ENCODE data around the gene ZNF70. TPM values are rescaled to one million over a fixed set of nuclear protein-coding genes. Genes with fewer than 3 reads are reported as not detected.

Gene ZNF70
- total RNA-seq, 1 donor from 2014 or later = 11.2 TPM

- intact Hi-C loops (cut with DNase I) = no loop called here
- DNase-seq (ENCODE audit: low spot score) (no peak), ATAC-seq (no peak)
Observed at GRCh38 chr22:23780146-23780748, 29.3 kb upstream of the ZNF70 start.

- ATAC-seq (no peak), DNase-seq (ENCODE audit: low spot score) (no peak)
- intact Hi-C loops (cut with DNase I) = loop anchor here (5.0 kb wide), 1 partner anchor 58 kb away; the partner anchor contains the start of gene DERL3
Observed at GRCh38 chr22:23779731-23780130, 28.8 kb upstream of the ZNF70 start.

DNA sequence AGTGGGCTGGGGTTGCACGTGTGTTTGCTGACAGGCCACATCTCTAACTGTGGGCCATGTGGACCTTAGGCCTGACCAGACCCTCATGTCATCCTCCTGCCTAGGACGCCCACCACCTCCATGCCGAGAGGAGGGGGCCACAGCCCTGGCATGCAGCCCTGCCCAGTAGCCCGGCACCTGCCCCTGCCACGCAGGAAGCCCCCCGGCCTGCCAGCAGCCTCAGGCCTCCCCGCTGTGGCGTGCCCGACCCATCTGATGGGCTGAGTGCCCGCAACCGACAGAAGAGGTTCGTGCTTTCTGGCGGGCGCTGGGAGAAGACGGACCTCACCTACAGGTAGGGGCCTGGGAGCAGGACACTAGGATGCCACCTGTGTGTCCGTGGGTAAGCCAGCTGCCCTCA lies 28.2 kb upstream of the ZNF70 start:
- DNase-seq (ENCODE audit: low spot score) (no peak), ATAC-seq (no peak)
- intact Hi-C loops (cut with DNase I) = loop anchor here (5.0 kb wide), 1 partner anchor 58 kb away; the partner anchor contains the start of gene DERL3

- intact Hi-C loops (cut with DNase I) = loop anchor here (5.0 kb wide), 1 partner anchor 59 kb away; the partner anchor contains the start of gene DERL3
Observed at GRCh38 chr22:23778577-23778900, 27.6 kb upstream of the ZNF70 start.

GRCh38 chr22:23777776-23778576 lies 27.1 kb upstream of the ZNF70 start:
- no peak for ATAC-seq
- DNase-seq (ENCODE audit: low spot score) = no peak
- intact Hi-C loops (cut with DNase I) = loop anchor here (5.0 kb wide), 1 partner anchor 59 kb away; the partner anchor contains the start of gene DERL3

More at GRCh38 chr22:23778577-23778900, 27.6 kb upstream of the ZNF70 start:
- no peak for ATAC-seq
- no peak for DNase-seq (ENCODE audit: low spot score)

GRCh38 chr22:23775779-23776375 lies 25.0 kb upstream of the ZNF70 start:
- DNase-seq (ENCODE audit: low spot score) (no peak), ATAC-seq (no peak)
- intact Hi-C loops (cut with DNase I) = loop anchor here (5.0 kb wide), 1 partner anchor 61 kb away; the partner anchor contains the start of gene DERL3

- DNase-seq (ENCODE audit: low spot score) = no peak
- peak; percentile 44 for ATAC-seq
- intact Hi-C loops (cut with DNase I) = loop anchor here (5.0 kb wide), 1 partner anchor 62 kb away; the partner anchor contains the start of gene DERL3
Observed at GRCh38 chr22:23774922-23775436, 24.1 kb upstream of the ZNF70 start.

DNA sequence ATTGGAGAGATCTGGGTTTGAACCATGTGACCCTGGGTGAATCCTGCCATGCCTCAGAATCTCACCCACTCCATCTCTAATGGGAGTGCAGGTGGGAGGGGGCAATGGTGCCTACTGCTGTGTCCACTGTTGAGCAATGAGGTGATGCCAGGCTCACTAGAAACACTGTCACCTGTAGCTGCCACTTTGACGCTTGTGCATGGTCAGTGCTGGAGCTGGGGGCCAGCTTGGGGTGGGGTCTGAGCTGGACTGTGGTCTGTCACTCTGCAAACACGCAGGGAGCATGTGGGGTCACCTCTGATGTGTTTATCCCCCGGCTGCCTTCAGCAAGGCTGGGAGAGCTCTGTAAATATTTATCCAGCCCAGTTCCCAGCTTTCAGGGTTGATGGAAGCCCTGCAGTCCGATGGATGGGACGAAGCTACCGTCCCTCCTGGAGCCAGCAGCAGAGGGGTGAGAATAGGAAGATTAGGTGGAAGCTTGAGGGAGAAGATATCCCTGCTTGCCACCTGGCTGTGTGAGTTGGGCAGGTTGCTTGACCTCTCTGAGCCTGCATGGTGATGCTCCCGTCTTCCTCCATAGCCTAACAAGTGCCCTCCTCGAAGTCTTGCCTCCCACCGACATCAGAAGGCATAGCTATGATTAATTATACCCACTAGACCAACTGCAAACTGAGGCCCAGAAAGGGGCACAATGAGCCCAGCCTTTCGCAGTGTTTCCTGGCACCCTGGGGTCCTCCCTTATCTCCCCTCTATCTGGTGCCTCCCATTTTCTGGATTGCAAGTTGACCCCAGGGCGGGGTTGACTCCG lies 23.4 kb upstream of the ZNF70 start:
- no peak for DNase-seq (ENCODE audit: low spot score)
- intact Hi-C loops (cut with DNase I) = no loop called here

GRCh38 chr22:23773483-23774113 lies 22.7 kb upstream of the ZNF70 start:
- DNase-seq (ENCODE audit: low spot score) = no peak
- intact Hi-C loops (cut with DNase I) = no loop called here
- ATAC-seq = peak; percentile 18

More for the DNA sequence above, 23.4 kb upstream of the ZNF70 start:
- ATAC-seq = no peak

DNA sequence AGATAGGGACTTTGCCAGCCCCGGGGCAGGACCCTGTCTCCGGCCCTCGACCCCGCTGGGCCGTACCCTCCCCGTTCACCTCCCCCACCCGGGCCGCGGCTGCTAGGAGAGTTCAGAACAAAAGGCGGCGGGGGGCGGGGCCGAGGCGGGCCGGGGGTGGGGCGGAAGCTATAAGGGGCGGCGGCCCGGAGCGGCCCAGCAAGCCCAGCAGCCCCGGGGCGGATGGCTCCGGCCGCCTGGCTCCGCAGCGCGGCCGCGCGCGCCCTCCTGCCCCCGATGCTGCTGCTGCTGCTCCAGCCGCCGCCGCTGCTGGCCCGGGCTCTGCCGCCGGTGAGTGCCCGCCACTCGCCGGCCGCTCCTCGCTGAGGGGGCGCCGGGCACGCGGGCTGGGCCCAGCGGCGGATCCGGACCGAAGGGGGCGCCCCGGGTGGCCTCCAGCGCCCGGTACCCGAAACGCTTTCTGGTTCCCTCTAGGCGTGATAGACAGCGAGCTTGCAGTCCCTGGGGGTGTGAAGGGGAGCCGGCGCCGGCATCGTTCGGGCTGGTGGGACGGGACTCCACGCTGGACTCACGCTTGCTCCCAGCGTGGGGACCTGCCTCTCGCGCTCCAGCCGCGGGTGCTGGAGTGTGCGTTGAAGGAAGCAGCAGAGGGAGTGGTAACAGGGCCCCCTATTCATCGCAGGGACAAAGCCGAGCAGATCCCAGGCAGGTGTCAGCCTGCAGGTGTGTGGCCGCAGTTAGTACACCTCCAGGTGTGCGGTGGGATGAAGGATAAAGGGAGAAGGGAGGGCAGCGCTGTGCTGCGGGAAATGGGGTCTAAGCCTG lies 21.9 kb upstream of the ZNF70 start, which contains the start of gene MMP11:
Gene MMP11 (plus strand): TSS at position 201 of the 825 bp plus-strand sequence. CDS start 22 bp downstream, at position 223.
- ATAC-seq (peak; percentile 33), DNase-seq (ENCODE audit: low spot score) (peak; percentile 83)
- intact Hi-C loops (cut with DNase I) = no loop called here

DNA sequence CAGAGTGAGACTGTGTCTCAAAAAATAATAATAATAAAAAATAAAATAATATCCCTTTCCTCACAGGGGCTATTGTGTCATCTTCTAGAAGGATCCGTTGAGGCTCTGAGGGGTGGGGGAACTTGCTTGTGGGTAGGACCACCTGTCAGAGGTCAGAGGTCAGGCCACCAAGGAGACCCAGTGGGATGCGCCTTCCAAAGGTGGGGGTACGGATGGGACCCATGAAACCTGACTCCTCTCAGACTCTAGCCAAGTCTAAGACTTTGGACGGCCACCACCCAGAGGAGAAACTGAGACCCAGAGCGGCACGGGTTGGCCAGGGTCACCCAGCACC lies 21.4 kb upstream of the ZNF70 start:
- intact Hi-C loops (cut with DNase I) = no loop called here
- no peak for ATAC-seq
- DNase-seq (ENCODE audit: low spot score) = no peak

- ATAC-seq (no peak), DNase-seq (ENCODE audit: low spot score) (no peak)
- intact Hi-C loops (cut with DNase I) = loop anchor here (5.0 kb wide), 1 partner anchor 78 kb away; no protein-coding TSS in a partner anchor
Observed at GRCh38 chr22:23769321-23769965, 18.5 kb upstream of the ZNF70 start.

- ATAC-seq (peak; percentile 86), DNase-seq (ENCODE audit: low spot score) (peak; percentile 93)
- intact Hi-C loops (cut with DNase I) = loop anchor here (5.0 kb wide), 1 partner anchor 79 kb away; no protein-coding TSS in a partner anchor
Observed at GRCh38 chr22:23767673-23768548, 17.0 kb upstream of the ZNF70 start, which contains the start of gene CHCHD10. CHCHD10 (minus strand) TSS chr22:23767972; CDS start chr22:23767874, 98 bp downstream.

- intact Hi-C loops (cut with DNase I) = loop anchor here (5.0 kb wide), 1 partner anchor 80 kb away; no protein-coding TSS in a partner anchor
- no peak for DNase-seq (ENCODE audit: low spot score)
- ATAC-seq = no peak
Observed at GRCh38 chr22:23767303-23767672, 16.4 kb upstream of the ZNF70 start.

GRCh38 chr22:23764899-23765881 lies 14.3 kb upstream of the ZNF70 start:
- DNase-seq (ENCODE audit: low spot score) = no peak
- no peak for ATAC-seq
- intact Hi-C loops (cut with DNase I) = loop anchor here (5.0 kb wide), 1 partner anchor 82 kb away; no protein-coding TSS in a partner anchor

Data from sciatic nerve (tissue), 2 donors.